HUES48 (cell line): ENCODE measurements around the gene LRRC8B.
A peak's percentile ranks its signal among the peaks of the same experiment; 100 is the strongest.

ENCODE experiments used
- H3K27ac ChIP-seq: one replicate; pipeline ENCODE4 v1.7.0; 2013; ENCODE audit warnings: low read depth, low read length, inconsistent platforms
- H3K27me3 ChIP-seq: 2 replicates; pipeline ENCODE4 v1.6.1; 2013; ENCODE audit warnings: mild to moderate bottlenecking, low read length; ENCODE audit not compliant: control insufficient read depth, insufficient read depth
- H3K36me3 ChIP-seq: 2 replicates; pipeline ENCODE4 v1.6.1; 2013; ENCODE audit warnings: low read length; ENCODE audit not compliant: control insufficient read depth, insufficient read depth
- H3K4me1 ChIP-seq: 2 replicates; pipeline ENCODE4 v1.6.1; 2013; ENCODE audit warnings: mild to moderate bottlenecking, low read length; ENCODE audit not compliant: control insufficient read depth, insufficient read depth
- H3K4me3 ChIP-seq: 2 replicates; pipeline ENCODE4 v1.5.1; 2013; ENCODE audit warnings: mild to moderate bottlenecking, low read depth, low read length
- H3K9ac ChIP-seq: 2 replicates; pipeline ENCODE4 v1.6.1; 2013; ENCODE audit warnings: mild to moderate bottlenecking, low read depth, low read length, moderate library complexity
- H3K9me3 ChIP-seq: 2 replicates; pipeline ENCODE4 v1.6.1; 2013; ENCODE audit warnings: low read length; ENCODE audit not compliant: control insufficient read depth, insufficient read depth

LRRC8B gene

DNA sequence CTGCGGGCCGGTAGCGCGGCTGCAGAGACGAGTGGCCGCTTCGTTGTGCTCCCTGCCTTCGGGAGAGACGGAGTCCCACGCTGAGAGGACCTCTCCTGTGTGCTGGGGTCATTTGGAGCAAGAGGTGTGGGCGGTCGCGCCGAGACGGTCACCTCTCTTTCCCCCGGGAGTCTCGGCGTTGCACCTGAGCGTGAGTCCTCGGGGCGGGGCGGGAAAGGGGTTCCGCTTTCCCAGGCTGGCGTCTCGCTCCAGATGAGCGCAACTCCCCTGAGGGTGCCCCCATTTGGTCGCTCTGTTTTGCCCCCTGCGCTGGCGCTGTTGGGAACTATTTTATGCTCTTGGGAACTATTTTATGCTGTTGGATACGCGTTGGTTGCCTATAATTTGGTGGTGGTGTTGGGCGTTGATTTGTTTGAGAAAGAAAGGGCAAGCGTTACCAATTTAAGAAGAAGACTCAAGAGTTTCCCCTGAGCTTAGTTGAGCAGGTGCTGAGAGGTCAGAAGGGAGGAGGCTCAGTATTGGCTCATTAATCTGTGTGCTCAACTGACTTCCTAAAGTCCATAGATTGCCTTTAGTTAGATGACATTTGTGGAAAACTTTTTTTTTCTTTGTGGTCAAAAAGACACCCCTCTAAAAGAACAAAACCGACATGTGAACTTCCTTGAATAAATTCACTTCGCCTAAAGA lies 683 bp downstream of the LRRC8B start:
- Histone ChIP-seq H3K9me3 (no peaks in the 10 kb centered on the region), H3K36me3 (peaks cover 4% of the 10 kb centered on the region; the same call in 1 of the 2 replicates), H3K4me1 (peaks cover 39% of the 10 kb centered on the region), H3K27ac (peak overlapping the region; percentile 95), H3K4me3 (peak overlapping the region; percentile 94), H3K9ac (peak overlapping the region; percentile 88), H3K27me3 (no peaks in the 10 kb centered on the region)

DNA sequence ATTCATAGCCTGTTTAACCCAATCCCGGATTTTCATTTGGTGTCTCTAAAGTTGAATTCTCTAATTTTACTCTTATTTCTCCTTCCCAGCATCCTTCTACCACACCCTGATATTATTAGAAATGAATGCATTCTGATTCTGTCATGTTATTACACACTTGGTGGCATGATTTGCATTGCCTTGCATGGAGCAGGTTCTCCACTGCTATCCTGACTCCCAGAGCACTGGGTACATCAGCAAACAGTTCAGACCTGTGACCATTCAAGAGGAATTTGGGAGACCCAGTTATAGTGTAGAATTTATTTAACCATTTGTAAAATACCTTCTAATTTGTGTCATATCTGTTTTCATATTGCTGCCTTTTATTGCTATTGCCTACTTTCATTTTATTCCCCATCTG lies 2.6 kb downstream of the LRRC8B start:
- H3K4me3 ChIP-seq = no peak overlapping the region
- H3K4me1 ChIP-seq = peaks cover 55% of the 10 kb centered on the region

DNA sequence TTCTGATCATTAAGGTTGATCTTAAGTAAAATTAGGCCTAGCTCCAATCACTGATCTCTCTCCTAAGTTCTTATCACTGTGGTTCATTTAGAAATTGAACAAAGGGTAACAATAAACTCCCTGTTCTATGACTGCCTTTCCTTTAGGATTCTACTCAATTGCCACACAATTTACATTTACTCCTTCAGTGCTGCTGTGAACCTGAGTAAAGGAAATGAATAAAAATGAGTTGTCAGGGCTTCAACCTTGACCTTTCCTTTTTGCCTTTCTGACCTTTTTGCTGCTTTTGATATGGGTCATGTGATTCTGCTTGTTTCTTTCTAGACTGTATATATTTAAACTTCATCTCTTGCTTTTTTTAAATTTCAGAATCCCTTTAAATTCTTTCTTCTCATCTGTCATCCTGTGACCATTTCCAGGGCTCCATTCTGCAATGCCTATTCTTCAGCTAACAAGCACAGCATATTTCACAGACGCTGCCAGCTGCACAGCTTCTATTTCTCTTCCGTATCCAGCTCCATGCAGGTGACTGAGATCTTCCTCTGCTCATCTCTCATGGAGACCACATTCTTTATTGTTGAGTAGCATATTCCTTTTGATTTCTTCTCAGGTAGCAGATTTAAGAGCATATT lies 3.2 kb downstream of the LRRC8B start:
- no peak overlapping the region for H3K27ac ChIP-seq
- H3K9me3 ChIP-seq = no peaks in the 10 kb centered on the region
- H3K36me3 ChIP-seq = peaks cover 4% of the 10 kb centered on the region; the same call in 1 of the 2 replicates
- H3K4me1 ChIP-seq = peaks cover 52% of the 10 kb centered on the region
- H3K4me3 ChIP-seq = no peak overlapping the region
- no peak overlapping the region for H3K9ac ChIP-seq
- H3K27me3 ChIP-seq = no peaks in the 10 kb centered on the region

More for the DNA sequence above, 2.6 kb downstream of the LRRC8B start:
- Histone ChIP-seq H3K9ac (no peak overlapping the region), H3K27ac (no peak overlapping the region), H3K36me3 (peaks cover 4% of the 10 kb centered on the region; the same call in 1 of the 2 replicates), H3K9me3 (no peaks in the 10 kb centered on the region), H3K27me3 (no peaks in the 10 kb centered on the region)

DNA sequence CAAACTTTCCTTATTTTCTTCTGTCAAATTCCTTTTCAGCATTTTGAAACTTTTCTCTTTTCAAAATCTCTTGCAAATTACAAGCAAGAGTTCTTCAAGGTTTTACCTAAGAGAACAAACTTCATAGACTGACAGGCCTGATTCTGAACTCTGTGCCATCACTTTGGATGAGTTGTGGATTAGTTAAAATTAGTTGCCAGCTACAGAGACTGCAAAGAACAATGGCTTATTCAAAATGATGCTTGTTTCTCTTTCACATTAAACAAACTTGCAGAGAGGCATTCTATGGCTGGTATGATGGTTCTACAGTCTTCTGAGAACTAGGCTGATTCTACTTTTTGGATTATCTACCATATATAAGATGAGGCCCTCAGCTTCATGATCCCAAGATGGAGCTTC lies 3.8 kb downstream of the LRRC8B start:
- Histone ChIP-seq H3K27ac (no peak overlapping the region), H3K36me3 (peaks cover 4% of the 10 kb centered on the region; the same call in 1 of the 2 replicates), H3K27me3 (no peaks in the 10 kb centered on the region), H3K4me1 (peaks cover 48% of the 10 kb centered on the region), H3K9me3 (no peaks in the 10 kb centered on the region), H3K4me3 (no peak overlapping the region), H3K9ac (no peak overlapping the region)

DNA sequence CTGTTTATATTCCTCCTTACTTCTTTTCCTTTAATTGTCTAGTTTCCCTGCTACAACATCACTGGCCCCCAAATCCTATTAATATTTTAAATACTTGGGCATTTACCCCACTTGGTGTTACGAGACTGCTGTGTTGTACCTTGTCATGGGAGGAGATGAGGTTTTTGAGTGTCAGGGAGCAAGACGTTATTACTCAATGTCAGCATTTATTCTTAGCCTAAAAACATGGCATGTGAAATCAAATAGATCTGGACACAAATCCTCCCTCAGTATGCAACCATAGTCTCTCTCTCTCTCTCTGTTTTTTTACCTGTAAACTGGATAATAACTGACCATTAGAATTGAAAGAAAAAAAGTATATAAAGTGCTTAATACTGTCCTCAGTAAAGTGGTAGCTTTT lies 4.6 kb downstream of the LRRC8B start:
- no peaks in the 10 kb centered on the region for H3K9me3 ChIP-seq
- H3K27ac ChIP-seq = no peak overlapping the region
- H3K4me1 ChIP-seq = peaks cover 41% of the 10 kb centered on the region
- no peak overlapping the region for H3K9ac ChIP-seq
- no peak overlapping the region for H3K4me3 ChIP-seq
- H3K36me3 ChIP-seq = peaks cover 4% of the 10 kb centered on the region; the same call in 1 of the 2 replicates
- no peaks in the 10 kb centered on the region for H3K27me3 ChIP-seq

DNA sequence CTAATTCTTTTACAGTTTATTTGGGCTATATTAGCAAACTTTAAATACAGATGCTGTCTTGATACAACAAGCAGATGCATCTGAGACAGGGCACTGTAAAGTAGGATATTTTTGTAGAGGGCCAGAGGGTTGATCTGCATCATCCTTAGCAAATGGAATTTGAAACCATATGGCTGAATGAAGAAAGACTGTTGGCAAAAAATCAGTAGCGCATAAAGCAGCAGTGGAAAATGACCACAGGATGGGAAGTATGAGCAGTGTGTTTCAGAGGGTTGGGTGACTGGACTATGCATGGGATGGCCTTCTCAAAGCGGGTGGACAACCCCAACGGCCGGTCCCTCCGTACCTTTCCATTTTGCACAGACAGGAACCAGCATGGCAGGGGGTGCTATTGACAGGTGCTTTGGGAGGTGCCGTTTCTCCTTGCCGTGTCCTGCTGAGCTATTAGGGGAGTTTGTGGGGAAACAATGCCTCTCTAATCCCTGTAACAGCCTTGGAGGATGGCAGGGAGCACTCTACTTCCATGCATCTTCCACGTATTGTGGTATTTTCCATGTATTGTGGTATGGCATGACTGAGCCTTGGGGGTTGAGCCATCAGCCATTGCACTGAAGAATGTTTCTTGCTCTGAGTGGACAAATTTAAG lies 5.9 kb downstream of the LRRC8B start:
- H3K4me3 ChIP-seq = no peak overlapping the region
- H3K27ac ChIP-seq = peak overlapping the region; percentile 42
- H3K9ac ChIP-seq = no peak overlapping the region
- H3K4me1 ChIP-seq = peaks cover 39% of the 10 kb centered on the region
- H3K36me3 ChIP-seq = peaks cover 4% of the 10 kb centered on the region; the same call in 1 of the 2 replicates
- H3K27me3 ChIP-seq = no peaks in the 10 kb centered on the region
- no peaks in the 10 kb centered on the region for H3K9me3 ChIP-seq

DNA sequence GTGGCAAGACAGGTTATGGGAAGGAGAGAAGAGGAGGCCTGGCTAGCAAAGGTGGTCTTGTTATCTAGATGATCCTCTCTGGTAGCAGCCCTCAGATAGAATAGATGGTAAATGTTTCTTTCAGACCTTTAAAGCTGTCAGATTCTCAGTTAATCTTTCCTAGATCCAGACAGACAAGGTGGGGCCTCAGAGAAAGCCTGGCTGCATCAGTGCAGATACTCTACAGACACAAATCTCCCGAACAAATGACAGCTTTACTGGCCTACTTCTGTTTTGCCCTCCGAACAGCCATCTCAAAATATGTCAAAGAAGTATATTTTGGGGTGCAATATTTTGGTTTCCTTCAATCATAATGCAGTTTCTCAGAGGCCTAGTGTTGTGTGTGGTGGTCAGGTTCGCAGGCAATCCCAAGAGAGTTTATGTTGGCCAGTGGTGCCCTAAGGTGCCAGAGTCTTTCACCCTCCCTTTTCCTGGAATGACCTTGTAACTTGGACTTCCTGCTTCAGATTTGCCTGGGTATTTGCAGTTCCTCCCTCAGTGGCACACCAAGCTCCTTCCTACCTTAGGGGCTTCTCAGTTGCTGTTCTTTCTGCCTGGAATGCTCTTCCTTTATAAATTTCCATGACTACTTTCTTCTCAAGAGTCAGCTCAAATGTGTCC lies 7.0 kb downstream of the LRRC8B start:
- peaks cover 32% of the 10 kb centered on the region for H3K4me1 ChIP-seq
- H3K27ac ChIP-seq = no peak overlapping the region
- no peak overlapping the region for H3K4me3 ChIP-seq
- H3K9me3 ChIP-seq = no peaks in the 10 kb centered on the region
- peaks cover 4% of the 10 kb centered on the region; the same call in 1 of the 2 replicates for H3K36me3 ChIP-seq
- no peak overlapping the region for H3K9ac ChIP-seq
- no peaks in the 10 kb centered on the region for H3K27me3 ChIP-seq

DNA sequence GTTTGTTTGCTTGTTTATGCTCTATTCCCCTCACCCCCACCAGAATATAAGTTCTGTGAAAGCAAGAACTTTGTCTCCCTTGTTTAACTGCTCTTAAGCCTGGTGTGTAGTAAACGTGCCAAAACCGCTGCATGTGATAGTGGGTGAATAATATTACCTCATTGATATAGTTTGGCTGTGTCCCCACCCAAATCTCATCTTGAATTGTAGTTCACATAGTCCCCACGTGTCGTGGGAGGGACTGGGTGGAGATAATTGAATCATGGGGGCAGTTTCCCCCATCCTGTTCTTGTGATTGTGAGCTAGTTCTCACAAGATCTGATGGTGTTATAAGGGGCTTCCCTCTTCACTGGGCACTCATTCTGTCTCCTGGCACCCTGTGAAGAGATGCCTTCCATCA lies 7.6 kb downstream of the LRRC8B start:
- Histone ChIP-seq H3K36me3 (peaks cover 4% of the 10 kb centered on the region; the same call in 1 of the 2 replicates), H3K27ac (no peak overlapping the region), H3K4me1 (peaks cover 29% of the 10 kb centered on the region), H3K27me3 (no peaks in the 10 kb centered on the region), H3K9me3 (no peaks in the 10 kb centered on the region), H3K4me3 (no peak overlapping the region), H3K9ac (no peak overlapping the region)

DNA sequence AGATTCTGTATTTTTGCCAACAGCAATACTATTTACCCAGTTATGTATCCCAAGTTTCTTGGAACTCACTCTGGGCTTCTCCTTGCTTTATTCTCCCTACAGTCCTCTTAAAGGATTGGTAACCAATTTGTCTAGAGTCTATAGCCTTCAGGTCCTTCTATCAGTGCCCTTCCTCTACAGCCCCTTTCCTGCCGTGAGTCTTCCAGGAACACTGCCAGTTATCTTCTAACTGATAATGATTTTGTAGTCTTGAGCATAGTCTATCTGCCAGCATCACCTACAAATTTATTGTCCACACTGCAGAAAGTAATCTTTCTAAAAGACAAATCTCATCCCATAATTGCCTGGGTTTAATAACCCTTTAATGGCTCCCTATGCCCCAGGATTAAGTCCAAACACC lies 8.2 kb downstream of the LRRC8B start:
- Histone ChIP-seq H3K9me3 (no peaks in the 10 kb centered on the region), H3K4me3 (no peak overlapping the region), H3K27me3 (no peaks in the 10 kb centered on the region), H3K36me3 (peaks cover 4% of the 10 kb centered on the region; the same call in 1 of the 2 replicates), H3K4me1 (peaks cover 22% of the 10 kb centered on the region), H3K27ac (no peak overlapping the region), H3K9ac (no peak overlapping the region)

DNA sequence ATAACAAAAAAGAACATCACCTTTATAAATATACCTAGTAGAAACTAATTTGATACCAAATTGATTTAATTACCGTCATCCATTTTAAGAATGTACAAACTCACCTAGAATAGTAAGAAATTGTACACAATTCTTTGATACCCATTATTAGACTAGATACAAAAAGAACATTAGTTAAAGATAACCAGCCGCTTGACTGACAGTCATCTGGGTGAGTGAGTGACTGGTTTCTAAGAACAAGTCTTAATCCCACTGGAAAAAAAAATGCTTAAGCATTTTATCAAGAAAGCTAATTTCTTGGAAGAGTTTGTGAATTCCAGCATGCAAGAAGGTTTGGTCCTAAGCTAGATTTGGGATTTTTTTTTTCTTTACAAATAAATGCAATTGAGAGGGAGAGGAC lies 10.9 kb downstream of the LRRC8B start:
- Histone ChIP-seq H3K4me1 (peaks cover 14% of the 10 kb centered on the region), H3K9ac (no peak overlapping the region), H3K9me3 (no peaks in the 10 kb centered on the region), H3K27ac (no peak overlapping the region), H3K36me3 (no peaks in the 10 kb centered on the region), H3K27me3 (no peaks in the 10 kb centered on the region), H3K4me3 (no peak overlapping the region)
